Naive thymus-derived CD8-positive, alpha-beta T cell (primary cell): ENCODE measurements around the gene PRELID1. TPM values are rescaled to one million over a fixed set of nuclear protein-coding genes. Genes with fewer than 3 reads are reported as not detected.
"Not testable (repeated sequence)": the region's sequence is repeated elsewhere in the genome, so short reads cannot be mapped to it uniquely, and the experiment has no call there.

ENCODE experiments used
- ATAC-seq, 2 donors: fragments of 150-1000 bp; cut with Tn5 transposase in 1 of 2; sonication (Bioruptor Pico), chemical (Tn5 transposase) in 1 of 2; 1 replicate in 1 of 2; 2 replicates in 1 of 2; pipeline ENCODE4 v1.10.0; 2021; ENCODE audit warnings: mild to moderate bottlenecking in 2 of 2, moderate library complexity in 2 of 2
- POLR2A ChIA-PET: fragments of 350-600 bp; sonication (Branson Sonifier 250); formaldehyde crosslinking; loops from one replicate; lab custom pipeline; 2021; ENCODE audit warnings: antibody characterized with exemption; lab: Charles Lee
- DNase-seq, 10 donors: peaks; one replicate each; pipeline versions ENCODE4 v3.0.0 to v3.0.0-alpha.2; 2020 to 2022
- H3K27ac Mint-ChIP-seq, 10 donors: one replicate each; pipeline ENCODE4 v1.8.0; 2020 to 2022; ENCODE audit warnings: mild to moderate bottlenecking in 10 of 10, mixed read lengths in 10 of 10, moderate library complexity in 4 of 10, inconsistent platforms in 1 of 10
- H3K27me3 Mint-ChIP-seq, 5 donors: one replicate each; pipeline ENCODE4 v1.8.0; 2021 to 2022; ENCODE audit warnings: mixed read lengths in 5 of 5
- H3K36me3 Mint-ChIP-seq, 3 donors: one replicate each; pipeline ENCODE4 v1.8.0; 2020 to 2022; ENCODE audit warnings: mixed read lengths in 3 of 3, mild to moderate bottlenecking in 2 of 3, inconsistent platforms in 1 of 3
- H3K4me1 Mint-ChIP-seq, 4 donors: one replicate each; pipeline ENCODE4 v1.8.0; 2021 to 2022; ENCODE audit warnings: mixed read lengths in 4 of 4
- H3K4me3 Mint-ChIP-seq, 10 donors: one replicate each; pipeline ENCODE4 v1.8.0; 2020 to 2022; ENCODE audit warnings: mild to moderate bottlenecking in 10 of 10, mixed read lengths in 10 of 10, moderate library complexity in 6 of 10, inconsistent platforms in 1 of 10
- H3K9me3 Mint-ChIP-seq, 9 donors: one replicate each; pipeline ENCODE4 v1.8.0; 2020 to 2022; ENCODE audit warnings: mixed read lengths in 9 of 9, mild to moderate bottlenecking in 3 of 9, inconsistent platforms in 1 of 9, moderate library complexity in 1 of 9
- polyA plus RNA-seq, 3 donors: library from polyadenylated mRNA; unstranded; fragments of 300-500 nt; fragmentation: Illumina TruSeq; gene quantifications; one replicate each; pipeline ENCODE4 v1.2.3, GENCODE V29; 2021
- total RNA-seq, 8 experiments: library from RNA in 2 of 8; stranded (reverse) in 2 of 8; gene quantifications; one replicate each; pipeline ENCODE4 v1.2.3 and lab custom pipeline; 2021 to 2026

Gene PRELID1
- total and polyA plus RNA-seq, 5 experiments from 2014 or later: 54.2 to 204 (median 163) TPM

- POLR2A ChIA-PET: interaction anchor here (0.5 to 4.0 kb wide), 4 partner anchors 11 to 168 kb away, joined by 4 to 14 read pairs (median 4); partner anchors contain the start of gene MXD3
- Mint-ChIP-seq H3K27ac (peak overlapping the region in 9 of 10 donors; percentile 90 to 99 (median 96)), H3K4me3 (peak overlapping the region; percentile 16 to 96 (median 77)), H3K36me3 (peaks cover 0 to 17% (median 2%) of the 10 kb centered on the region in 3 donors), H3K4me1 (peaks cover 43 to 89% (median 81%) of the 10 kb centered on the region in 4 donors), H3K9me3 (no peaks in the 10 kb centered on the region), H3K27me3 (no peaks in the 10 kb centered on the region)
- ATAC-seq (no peak), DNase-seq (no peak)
These were observed 2.6 kb upstream of the PRELID1 start for GRCh38 chr5:177300951-177301350.

- H3K4me1 Mint-ChIP-seq: peaks cover 39 to 87% (median 77%) of the 10 kb centered on the region in 4 donors
- peak overlapping the region; percentile 85 to 96 (median 92) for H3K4me3 Mint-ChIP-seq
- ATAC-seq: no peak
- DNase-seq: no peak
- no peaks in the 10 kb centered on the region for H3K27me3 Mint-ChIP-seq
- no peaks in the 10 kb centered on the region for H3K9me3 Mint-ChIP-seq
- H3K36me3 Mint-ChIP-seq: peaks cover 0 to 23% (median 4%) of the 10 kb centered on the region in 3 donors
- peak overlapping the region; percentile 68 to 99 (median 92) for H3K27ac Mint-ChIP-seq
- POLR2A ChIA-PET: interaction anchor here (0.7 to 4.0 kb wide), 7 partner anchors 10 to 174 kb away, joined by 3 to 14 read pairs (median 4); partner anchors contain the start of genes LMAN2 and MXD3
These were observed 2.0 kb upstream of the PRELID1 start for GRCh38 chr5:177301503-177302165.

GRCh38 chr5:177302354-177303110 is 1.1 kb upstream of the PRELID1 start:
- peaks cover 0 to 25% (median 7%) of the 10 kb centered on the region in 3 donors for H3K36me3 Mint-ChIP-seq
- ATAC-seq: no peak

GRCh38 chr5:177303925-177304391 is 359 bp downstream of the PRELID1 start:
- POLR2A ChIA-PET: interaction anchor here (0.6 to 4.0 kb wide), 9 partner anchors 8 to 174 kb away, joined by 3 to 14 read pairs (median 3); partner anchors contain the start of genes LMAN2 and MXD3
- H3K27me3 Mint-ChIP-seq: no peaks in the 10 kb centered on the region
- no peaks in the 10 kb centered on the region for H3K9me3 Mint-ChIP-seq
- peak overlapping the region; percentile 80 to 94 (median 91) for H3K27ac Mint-ChIP-seq
- peaks cover 0 to 25% (median 7%) of the 10 kb centered on the region in 3 donors for H3K36me3 Mint-ChIP-seq
- H3K4me1 Mint-ChIP-seq: peaks cover 36 to 77% (median 72%) of the 10 kb centered on the region in 4 donors
- DNase-seq (no peak), ATAC-seq (peak in 1 of 2 donors; percentile 8)
- peak overlapping the region; percentile 86 to 96 (median 92) for H3K4me3 Mint-ChIP-seq

More at GRCh38 chr5:177302354-177303110, 1.1 kb upstream of the PRELID1 start:
- Mint-ChIP-seq H3K4me3 (peak overlapping the region; percentile 85 to 96 (median 92)), H3K4me1 (peaks cover 34 to 84% (median 74%) of the 10 kb centered on the region in 4 donors), H3K27me3 (no peaks in the 10 kb centered on the region), H3K9me3 (no peaks in the 10 kb centered on the region), H3K27ac (peak overlapping the region; percentile 80 to 99 (median 89))
- POLR2A ChIA-PET: interaction anchor here (0.8 to 4.0 kb wide), 6 partner anchors 9 to 173 kb away, joined by 3 to 14 read pairs (median 4); partner anchors contain the start of genes LMAN2 and MXD3
- DNase-seq: no peak

- Mint-ChIP-seq H3K27ac (peak overlapping the region; percentile 37 to 94 (median 91)), H3K9me3 (no peaks in the 10 kb centered on the region), H3K4me1 (peaks cover 35 to 75% (median 70%) of the 10 kb centered on the region in 4 donors), H3K36me3 (peaks cover 0 to 25% (median 7%) of the 10 kb centered on the region in 3 donors), H3K4me3 (peak overlapping the region; percentile 86 to 96 (median 92)), H3K27me3 (no peaks in the 10 kb centered on the region)
- no peak for DNase-seq
- ATAC-seq: no peak
- POLR2A ChIA-PET: interaction anchor here (0.9 to 1.3 kb wide), 2 partner anchors 9 to 12 kb away, joined by 3 to 7 read pairs; no protein-coding TSS in a partner anchor
These were observed 957 bp downstream of the PRELID1 start for GRCh38 chr5:177304392-177305119.

- not testable (repeated sequence) for H3K27me3 Mint-ChIP-seq, DNase-seq, ATAC-seq, H3K9me3 Mint-ChIP-seq
- Mint-ChIP-seq H3K4me3 (peak overlapping the region in 6 of 10 donors; percentile 28 to 96 (median 68)), H3K27ac (peak overlapping the region in 6 of 10 donors; percentile 17 to 90 (median 60)), H3K4me1 (peaks cover 29 to 73% (median 66%) of the 10 kb centered on the region in 4 donors), H3K36me3 (peaks cover 0 to 25% (median 7%) of the 10 kb centered on the region in 3 donors)
- POLR2A ChIA-PET: interaction anchor here (0.6 to 1.0 kb wide), 2 partner anchors 45 to 50 kb away, joined by 3 to 5 read pairs; partner anchors contain the start of gene LMAN2
These were observed 2.6 kb downstream of the PRELID1 start for GRCh38 chr5:177306103-177306640.

- Mint-ChIP-seq H3K4me3 (peak overlapping the region in 3 of 10 donors; percentile 28 to 91 (median 53)), H3K9me3 (no peaks in the 10 kb centered on the region), H3K27me3 (peaks cover 0 to 4% (median 0%) of the 10 kb centered on the region in 5 donors), H3K27ac (peak overlapping the region in 5 of 10 donors; percentile 26 to 87 (median 77)), H3K36me3 (peaks cover 0 to 25% (median 7%) of the 10 kb centered on the region in 3 donors), H3K4me1 (peaks cover 25 to 70% (median 62%) of the 10 kb centered on the region in 4 donors)
- ATAC-seq: no peak
- DNase-seq: no peak
- POLR2A ChIA-PET: interaction anchor here (0.9 to 1.0 kb wide), 2 partner anchors 45 to 46 kb away, joined by 3 to 5 read pairs; partner anchors contain the start of gene LMAN2
These were observed 3.3 kb downstream of the PRELID1 start for GRCh38 chr5:177306674-177307543.

GRCh38 chr5:177307544-177308363 is 4.2 kb downstream of the PRELID1 start:
- no peak overlapping the region for H3K4me3 Mint-ChIP-seq
- no peaks in the 10 kb centered on the region for H3K9me3 Mint-ChIP-seq
- POLR2A ChIA-PET: interaction anchor here (0.9 to 2.7 kb wide), 4 partner anchors 45 to 148 kb away, joined by 4 to 8 read pairs (median 5); no protein-coding TSS in a partner anchor
- DNase-seq (no peak), ATAC-seq (no peak)
- peaks cover 23 to 69% (median 56%) of the 10 kb centered on the region in 4 donors for H3K4me1 Mint-ChIP-seq
- peaks cover 0 to 4% (median 0%) of the 10 kb centered on the region in 5 donors for H3K27me3 Mint-ChIP-seq
- H3K36me3 Mint-ChIP-seq: peaks cover 0 to 25% (median 7%) of the 10 kb centered on the region in 3 donors
- H3K27ac Mint-ChIP-seq: no peak overlapping the region

GRCh38 chr5:177308740-177309139 is 5.1 kb downstream of the PRELID1 start:
- peaks cover 0 to 4% (median 0%) of the 10 kb centered on the region in 5 donors for H3K27me3 Mint-ChIP-seq
- POLR2A ChIA-PET: interaction anchor here (0.5 to 3.3 kb wide), 10 partner anchors 9 to 274 kb away, joined by 3 to 10 read pairs (median 5); partner anchors contain the start of gene RGS14
- no peaks in the 10 kb centered on the region for H3K9me3 Mint-ChIP-seq
- peak overlapping the region in 1 of 10 donors; percentile 47 for H3K4me3 Mint-ChIP-seq
- peaks cover 0 to 25% (median 7%) of the 10 kb centered on the region in 3 donors for H3K36me3 Mint-ChIP-seq
- no peak for DNase-seq
- H3K27ac Mint-ChIP-seq: peak overlapping the region in 1 of 10 donors; percentile 60
- peaks cover 23 to 71% (median 54%) of the 10 kb centered on the region in 4 donors for H3K4me1 Mint-ChIP-seq
- no peak for ATAC-seq
